Measurements from ENCODE around the gene ACACB. TPM values are rescaled to one million over a fixed set of nuclear protein-coding genes. Genes with fewer than 3 reads are reported as not detected.

The ACACB gene
- total and polyA plus RNA-seq, 2 experiments from 2014 or later, result 6.2 to 15.4 TPM

- TF ChIP-seq ETS1 (IDR thresholded peaks at IDR 0.05), result no peak
- TF ChIP-seq ZNF331 (CRISPR knock-in tag; IDR thresholded peaks at IDR 0.05; ENCODE audit: low read depth), result no peak
- TF ChIP-seq JUNB (IDR thresholded peaks at IDR 0.05; ENCODE audit: unreplicated experiment), result no peak
Observed at GRCh38 chr12:109304485-109304884, 188.1 kb downstream of the ACACB start (continued).

DNA sequence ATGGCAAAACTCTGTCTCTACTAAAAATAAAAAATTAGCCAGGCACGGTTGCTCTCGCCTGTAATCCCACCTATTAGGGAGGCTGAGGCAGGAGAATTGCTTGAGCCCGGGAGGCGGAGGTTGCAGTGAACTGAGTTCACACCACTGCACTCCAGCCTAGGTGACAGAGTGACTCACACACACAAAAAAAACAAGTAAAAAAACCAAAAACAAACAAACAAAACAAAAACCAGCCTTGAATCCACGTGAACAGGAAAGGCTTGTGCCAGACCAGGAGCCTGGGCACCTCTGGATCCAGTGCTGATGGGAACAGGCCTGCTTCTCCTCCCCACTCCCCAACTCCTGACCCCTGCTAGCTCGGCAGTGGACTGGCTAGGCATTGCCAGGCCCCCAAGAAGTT lies 189.2 kb downstream of the ACACB start:
- Mint-ChIP-seq H3K27ac (no peak overlapping the region), H3K4me1 (peaks cover 7% of the 10 kb centered on the region), H3K36me3 (ENCODE audit: low read depth) (no peaks in the 10 kb centered on the region; the same call in 2 of the 3 replicates), H3K9me3 (no peaks in the 10 kb centered on the region), H3K4me3 (no peak overlapping the region), H3K27me3 (ENCODE audit: insufficient read depth, low read depth, poor library complexity) (peaks cover 29% of the 10 kb centered on the region)
- ATAC-seq, result no peak
- peaks cover 11% of the 10 kb centered on the region; the same call in 1 of the 2 replicates for H3K4me1 ChIP-seq (ENCODE audit: insufficient read depth)
- no peaks in the 10 kb centered on the region for H3K79me2 ChIP-seq (replicated peaks; ENCODE audit: insufficient read depth)
- H2AFZ ChIP-seq, result no peak overlapping the region
- H3K27ac ChIP-seq (ENCODE audit: low read depth), result no peak overlapping the region
- no peaks in the 10 kb centered on the region for H3K36me3 ChIP-seq (ENCODE audit: insufficient read depth)
- no peak for DNase-seq (ENCODE audit: low spot score)
- TF ChIP-seq ZNF331 (CRISPR knock-in tag; IDR thresholded peaks at IDR 0.05; ENCODE audit: low read depth) (no peak), NANOG (IDR thresholded peaks at IDR 0.05; ENCODE audit: borderline replicate concordance) (no peak), JUNB (IDR thresholded peaks at IDR 0.05; ENCODE audit: unreplicated experiment) (no peak), CTCF (conservative IDR thresholded peaks at IDR 0.05; ENCODE audit: low read depth in 2 of 2) (no peak), CREB1 (CRISPR knock-in tag; IDR thresholded peaks at IDR 0.05; ENCODE audit: low read depth) (no peak)
- H3K9me2 ChIP-seq (ENCODE audit: insufficient read depth), result no peaks in the 10 kb centered on the region
- peaks cover 34% of the 10 kb centered on the region for H3K27me3 ChIP-seq (ENCODE audit: insufficient read depth)
- no peaks in the 10 kb centered on the region for H3F3A ChIP-seq (replicated peaks; ENCODE audit: low read depth)
- no peak overlapping the region for H3K4me3 ChIP-seq
- no peak overlapping the region for H3K4me2 ChIP-seq
- no peaks in the 10 kb centered on the region for H4K20me1 ChIP-seq (replicated peaks; ENCODE audit: insufficient read depth)

DNA sequence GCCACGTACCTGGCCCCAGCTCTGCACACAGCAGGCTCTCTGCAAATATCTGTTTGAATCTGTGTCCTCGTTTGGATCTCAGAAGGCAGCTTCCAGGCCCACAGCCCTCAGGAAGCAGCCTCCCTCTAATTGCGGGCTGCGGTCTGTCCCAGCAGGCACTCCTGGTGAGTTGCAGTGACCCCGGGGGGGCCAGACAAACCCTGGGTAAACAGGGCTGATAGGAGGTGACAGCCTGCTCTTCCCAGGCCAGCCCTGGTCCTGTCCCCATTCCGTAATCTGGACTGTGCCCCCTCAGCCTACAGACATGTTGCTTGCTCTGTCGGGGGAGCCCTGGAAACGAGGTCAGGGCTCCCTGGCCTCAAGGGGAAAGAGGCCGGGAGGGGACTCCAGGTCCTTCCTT lies 190.7 kb downstream of the ACACB start:
- Histone ChIP-seq H3K79me2 (replicated peaks; ENCODE audit: insufficient read depth) (no peaks in the 10 kb centered on the region), H4K20me1 (replicated peaks; ENCODE audit: insufficient read depth) (no peaks in the 10 kb centered on the region), H3K4me1 (ENCODE audit: insufficient read depth) (peaks cover 14% of the 10 kb centered on the region), H2AFZ (no peak overlapping the region), H3K27me3 (ENCODE audit: insufficient read depth) (peaks cover 49% of the 10 kb centered on the region), H3K4me3 (no peak overlapping the region), H3K4me2 (no peak overlapping the region), H3K27ac (ENCODE audit: low read depth) (no peak overlapping the region), H3K9me2 (ENCODE audit: insufficient read depth) (no peaks in the 10 kb centered on the region), H3F3A (replicated peaks; ENCODE audit: low read depth) (no peaks in the 10 kb centered on the region), H3K36me3 (ENCODE audit: insufficient read depth) (no peaks in the 10 kb centered on the region)
- H3K36me3 Mint-ChIP-seq (ENCODE audit: low read depth), result no peaks in the 10 kb centered on the region; the same call in 2 of the 3 replicates
- H3K27me3 Mint-ChIP-seq (ENCODE audit: insufficient read depth, low read depth, poor library complexity), result peaks cover 43% of the 10 kb centered on the region
- no peak for ATAC-seq
- H3K4me1 Mint-ChIP-seq, result peaks cover 6% of the 10 kb centered on the region; the same call in 2 of the 3 replicates
- no peaks in the 10 kb centered on the region for H3K9me3 Mint-ChIP-seq
- no peak overlapping the region for H3K4me3 Mint-ChIP-seq
- H3K27ac Mint-ChIP-seq, result no peak overlapping the region
- DNase-seq (ENCODE audit: low spot score), result no peak
- TF ChIP-seq NANOG (IDR thresholded peaks at IDR 0.05; ENCODE audit: borderline replicate concordance) (no peak), ETS1 (IDR thresholded peaks at IDR 0.05) (no peak), CTCF (conservative IDR thresholded peaks at IDR 0.05; ENCODE audit: low read depth in 2 of 2) (no peak)

Measured in GM23338 (cell line).